Stomach smooth muscle (tissue), 2 donors: Measurements from ENCODE around the gene GNAT1.

Experiments
- H3K27ac ChIP-seq: one replicate; pipeline ENCODE4 v1.7.0; 2013; ENCODE audit warnings: mild to moderate bottlenecking, low read length, inconsistent platforms
- H3K27me3 ChIP-seq, 2 donors: one replicate each; pipeline ENCODE4 v1.7.0; 2013; ENCODE audit warnings: low read length in 2 of 2; ENCODE audit not compliant: insufficient read depth in 2 of 2, control insufficient read depth in 1 of 2
- H3K36me3 ChIP-seq, 2 donors: one replicate each; pipeline ENCODE4 v1.7.0; 2013; ENCODE audit warnings: low read length in 2 of 2; ENCODE audit not compliant: control insufficient read depth in 2 of 2, insufficient read depth in 2 of 2
- H3K4me1 ChIP-seq: one replicate; pipeline ENCODE4 v1.7.0; 2013; ENCODE audit warnings: low read length; ENCODE audit not compliant: control insufficient read depth, insufficient read depth
- H3K4me3 ChIP-seq, 2 donors: one replicate each; pipeline ENCODE4 v1.7.0; 2013; ENCODE audit warnings: low read length in 2 of 2
- H3K9ac ChIP-seq, 2 donors: one replicate each; pipeline ENCODE4 v1.7.0; 2013; ENCODE audit warnings: low read length in 2 of 2, mild to moderate bottlenecking in 1 of 2
- H3K9me3 ChIP-seq, 2 donors: one replicate each; pipeline ENCODE4 v1.7.0; 2013; ENCODE audit warnings: low read length in 2 of 2; ENCODE audit not compliant: control insufficient read depth in 2 of 2
- donor health status: healthy.
- donor health status: Pancreatic carcinoma.

GNAT1 gene

DNA sequence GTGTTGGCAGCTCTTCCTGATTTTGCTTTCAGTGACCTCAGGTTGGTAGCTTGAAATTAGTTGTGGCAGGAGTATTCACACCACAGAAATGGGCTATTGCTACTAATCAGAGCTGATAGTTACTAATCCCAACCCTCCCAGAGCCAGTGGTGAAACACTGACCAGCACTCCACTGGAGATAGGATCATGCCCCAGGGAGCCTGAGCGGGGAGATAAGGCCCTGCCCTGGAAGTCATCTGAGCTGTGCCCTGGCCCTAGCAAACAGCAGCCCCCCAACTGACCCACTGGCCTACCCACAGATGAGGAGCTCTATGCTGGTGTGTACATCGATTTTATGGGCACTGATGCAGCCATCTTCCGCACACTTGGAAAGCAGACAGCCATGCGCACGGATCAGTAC lies 9.4 kb upstream of the GNAT1 start:
- no peak overlapping the region for H3K27ac ChIP-seq
- peaks cover 6 to 8% of the 10 kb centered on the region in 2 donors for H3K36me3 ChIP-seq
- H3K9me3 ChIP-seq: no peaks in the 10 kb centered on the region
- H3K4me3 ChIP-seq: no peak overlapping the region
- no peaks in the 10 kb centered on the region for H3K27me3 ChIP-seq
- no peak overlapping the region for H3K9ac ChIP-seq
- no peaks in the 10 kb centered on the region for H3K4me1 ChIP-seq

DNA sequence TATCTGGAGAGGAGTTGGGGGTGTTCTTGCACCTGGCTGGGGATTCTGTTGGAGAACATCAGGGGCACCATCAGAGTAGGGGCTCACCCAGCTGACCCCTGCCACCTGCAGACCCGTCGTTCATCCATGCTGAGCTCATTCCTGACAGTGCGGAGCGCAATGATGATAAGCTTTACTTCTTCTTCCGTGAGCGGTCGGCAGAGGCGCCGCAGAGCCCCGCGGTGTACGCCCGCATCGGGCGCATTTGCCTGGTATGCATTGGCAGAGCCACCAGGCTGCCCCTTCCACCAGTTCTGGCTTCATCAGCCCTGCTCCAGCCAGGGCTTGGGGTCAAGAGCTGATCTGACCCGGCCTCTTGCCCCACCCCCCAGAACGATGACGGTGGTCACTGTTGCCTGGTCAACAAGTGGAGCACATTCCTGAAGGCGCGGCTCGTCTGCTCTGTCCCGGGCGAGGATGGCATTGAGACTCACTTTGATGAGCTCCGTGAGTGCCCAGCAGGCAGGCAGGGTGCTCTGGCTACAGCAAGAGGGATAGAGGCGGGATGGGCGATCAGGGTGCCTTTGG lies 8.8 kb upstream of the GNAT1 start:
- peaks cover 4 to 8% of the 10 kb centered on the region in 2 donors for H3K36me3 ChIP-seq
- no peak overlapping the region for H3K4me3 ChIP-seq
- H3K27me3 ChIP-seq: no peaks in the 10 kb centered on the region
- H3K9me3 ChIP-seq: no peaks in the 10 kb centered on the region
- H3K4me1 ChIP-seq: no peaks in the 10 kb centered on the region
- H3K9ac ChIP-seq: no peak overlapping the region
- no peak overlapping the region for H3K27ac ChIP-seq

DNA sequence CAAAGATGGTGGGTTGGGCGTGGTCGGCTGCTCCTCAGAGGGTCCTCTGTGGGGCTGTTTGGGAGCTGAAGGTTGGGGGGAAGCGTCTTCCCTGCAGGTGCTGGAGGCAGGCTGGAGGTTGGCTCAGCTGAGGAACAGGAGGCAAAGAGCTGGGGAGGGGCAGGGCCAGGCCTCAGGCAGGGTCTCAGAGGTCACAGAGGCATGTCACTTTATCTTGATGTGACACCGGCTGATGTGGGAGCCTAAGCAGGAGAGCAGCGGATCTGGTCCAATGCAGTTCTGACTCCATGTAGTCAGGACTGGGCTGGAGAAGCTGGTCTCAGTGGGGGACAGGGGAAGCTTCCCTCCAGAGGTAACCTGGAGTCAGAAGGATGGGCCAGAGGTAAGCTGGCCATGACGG lies 7.7 kb upstream of the GNAT1 start:
- Histone ChIP-seq H3K27ac (no peak overlapping the region), H3K9ac (no peak overlapping the region), H3K4me3 (no peak overlapping the region), H3K9me3 (no peaks in the 10 kb centered on the region), H3K27me3 (no peaks in the 10 kb centered on the region), H3K36me3 (peaks cover 4 to 8% of the 10 kb centered on the region in 2 donors), H3K4me1 (no peaks in the 10 kb centered on the region)

DNA sequence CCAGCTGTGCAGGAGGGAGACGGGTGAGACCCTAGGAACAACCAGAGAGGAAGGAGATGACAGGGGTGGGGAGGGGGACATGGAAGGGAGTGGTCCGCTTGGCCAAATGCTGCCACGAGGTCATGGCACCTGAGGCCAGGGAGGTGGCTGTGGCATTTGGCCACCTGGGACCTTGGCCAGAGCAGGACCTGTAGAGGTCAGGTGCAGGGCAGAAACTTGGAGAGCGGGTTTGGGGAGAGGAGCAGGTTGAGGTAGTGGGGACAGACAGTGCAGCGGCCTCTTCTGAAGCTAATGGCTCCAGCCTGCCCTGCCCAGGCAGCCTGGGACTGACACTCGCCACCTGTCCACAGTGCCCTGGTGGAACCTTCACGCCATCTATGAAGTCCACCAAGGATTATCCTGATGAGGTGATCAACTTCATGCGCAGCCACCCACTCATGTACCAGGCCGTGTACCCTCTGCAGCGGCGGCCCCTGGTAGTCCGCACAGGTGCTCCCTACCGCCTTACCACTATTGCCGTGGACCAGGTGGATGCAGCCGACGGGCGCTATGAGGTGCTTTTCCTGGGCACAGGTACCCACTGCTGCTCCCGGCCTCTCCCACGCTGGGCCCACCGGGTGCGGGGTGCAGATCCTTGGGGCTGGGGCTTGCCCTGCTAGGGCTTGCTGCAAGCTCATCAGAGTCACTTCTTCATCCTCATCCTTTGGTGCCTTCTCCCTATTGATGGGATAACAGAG lies 7.0 kb upstream of the GNAT1 start:
- Histone ChIP-seq H3K27me3 (no peaks in the 10 kb centered on the region), H3K9ac (no peak overlapping the region), H3K9me3 (no peaks in the 10 kb centered on the region), H3K4me1 (peaks cover 3% of the 10 kb centered on the region), H3K27ac (no peak overlapping the region), H3K36me3 (peaks cover 4 to 8% of the 10 kb centered on the region in 2 donors), H3K4me3 (no peak overlapping the region)

DNA sequence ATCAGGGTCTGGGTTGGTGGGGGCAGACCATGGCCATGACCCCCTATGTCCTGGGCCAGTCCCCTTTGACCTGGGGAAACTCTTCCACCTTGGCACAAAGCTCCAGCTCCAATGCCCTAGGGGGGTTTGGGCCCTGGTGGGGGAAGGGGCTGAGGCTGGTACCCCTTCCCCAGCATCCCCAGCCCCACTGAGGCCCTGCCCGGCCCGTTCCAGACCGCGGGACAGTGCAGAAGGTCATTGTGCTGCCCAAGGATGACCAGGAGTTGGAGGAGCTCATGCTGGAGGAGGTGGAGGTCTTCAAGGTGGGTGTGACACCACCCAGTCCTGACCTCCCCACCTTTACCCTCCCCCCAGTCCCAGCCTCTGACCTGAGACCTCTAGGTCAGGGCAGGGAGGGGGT lies 6.2 kb upstream of the GNAT1 start:
- H3K27me3 ChIP-seq: no peaks in the 10 kb centered on the region
- no peak overlapping the region for H3K4me3 ChIP-seq
- H3K27ac ChIP-seq: no peak overlapping the region
- no peaks in the 10 kb centered on the region for H3K9me3 ChIP-seq
- H3K9ac ChIP-seq: no peak overlapping the region
- H3K4me1 ChIP-seq: peaks cover 5% of the 10 kb centered on the region
- H3K36me3 ChIP-seq: peaks cover 4 to 8% of the 10 kb centered on the region in 2 donors

DNA sequence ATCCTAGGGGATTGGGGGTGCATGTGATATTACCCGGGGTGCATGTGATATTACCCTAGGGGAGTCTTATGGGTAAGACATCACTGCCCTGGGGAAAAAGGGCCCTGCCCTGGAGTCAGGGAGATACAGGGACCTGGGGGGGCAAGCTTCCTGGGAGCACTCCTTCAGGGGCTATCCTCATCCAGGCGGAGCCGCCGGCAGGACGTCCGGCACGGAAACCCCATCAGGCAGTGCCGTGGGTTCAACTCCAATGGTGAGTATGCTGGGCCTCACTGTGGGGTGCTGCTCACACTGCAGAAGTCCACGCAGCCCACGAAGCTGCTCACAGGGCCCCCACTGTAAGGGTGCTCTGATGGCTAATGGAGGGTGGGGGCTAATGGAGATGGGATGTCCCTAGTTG lies 5.3 kb upstream of the GNAT1 start:
- Histone ChIP-seq H3K9me3 (no peaks in the 10 kb centered on the region), H3K27me3 (no peaks in the 10 kb centered on the region), H3K27ac (no peak overlapping the region), H3K4me1 (peaks cover 5% of the 10 kb centered on the region), H3K36me3 (peaks cover 4 to 8% of the 10 kb centered on the region in 2 donors), H3K4me3 (no peak overlapping the region), H3K9ac (no peak overlapping the region)

DNA sequence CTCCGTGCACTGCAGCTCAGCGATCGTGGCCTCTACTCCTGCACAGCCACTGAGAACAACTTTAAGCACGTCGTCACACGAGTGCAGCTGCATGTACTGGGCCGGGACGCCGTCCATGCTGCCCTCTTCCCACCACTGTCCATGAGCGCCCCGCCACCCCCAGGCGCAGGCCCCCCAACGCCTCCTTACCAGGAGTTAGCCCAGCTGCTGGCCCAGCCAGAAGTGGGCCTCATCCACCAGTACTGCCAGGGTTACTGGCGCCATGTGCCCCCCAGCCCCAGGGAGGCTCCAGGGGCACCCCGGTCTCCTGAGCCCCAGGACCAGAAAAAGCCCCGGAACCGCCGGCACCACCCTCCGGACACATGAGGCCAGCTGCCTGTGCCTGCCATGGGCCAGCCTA lies 3.7 kb upstream of the GNAT1 start:
- peaks cover 2 to 5% of the 10 kb centered on the region in 2 donors for H3K27me3 ChIP-seq
- peaks cover under 1 to 3% of the 10 kb centered on the region in 2 donors for H3K36me3 ChIP-seq
- no peak overlapping the region for H3K27ac ChIP-seq
- no peak overlapping the region for H3K4me3 ChIP-seq
- H3K9me3 ChIP-seq: no peaks in the 10 kb centered on the region
- no peak overlapping the region for H3K9ac ChIP-seq
- H3K4me1 ChIP-seq: peaks cover 8% of the 10 kb centered on the region

DNA sequence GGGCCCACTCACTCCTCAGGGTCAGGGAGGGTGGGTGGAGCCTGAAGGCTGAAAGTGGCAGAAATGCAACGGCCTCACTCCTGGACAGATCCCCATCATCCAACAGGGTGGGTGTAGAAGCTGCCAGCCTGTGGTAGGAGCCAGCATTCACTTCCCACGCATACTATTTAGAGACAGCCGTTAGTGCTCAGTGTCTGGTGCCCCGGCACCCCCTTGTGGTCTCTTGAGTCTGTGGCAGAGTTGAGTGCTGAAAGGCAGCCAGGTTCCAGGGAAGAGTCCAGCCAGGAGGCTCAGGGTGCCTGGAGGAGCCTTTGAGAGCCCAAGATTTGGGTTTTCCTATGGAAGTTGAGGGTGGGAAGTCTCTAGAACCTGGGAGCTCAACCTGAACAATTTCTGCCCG lies 2.1 kb upstream of the GNAT1 start:
- peaks cover 21% of the 10 kb centered on the region for H3K4me1 ChIP-seq
- H3K9ac ChIP-seq: no peak overlapping the region

GRCh38 chr3:50189989-50190388 lies 1.4 kb upstream of the GNAT1 start:
- H3K4me1 ChIP-seq: peaks cover 26% of the 10 kb centered on the region
- no peak overlapping the region for H3K4me3 ChIP-seq
- no peak overlapping the region for H3K9ac ChIP-seq
- H3K27me3 ChIP-seq: peaks cover 20 to 22% of the 10 kb centered on the region in 2 donors
- H3K36me3 ChIP-seq: no peaks in the 10 kb centered on the region
- H3K27ac ChIP-seq: no peak overlapping the region
- no peaks in the 10 kb centered on the region for H3K9me3 ChIP-seq

More for the DNA sequence above, 2.1 kb upstream of the GNAT1 start:
- Histone ChIP-seq H3K36me3 (no peaks in the 10 kb centered on the region), H3K4me3 (no peak overlapping the region), H3K9me3 (no peaks in the 10 kb centered on the region), H3K27me3 (peaks cover 17 to 18% of the 10 kb centered on the region in 2 donors), H3K27ac (no peak overlapping the region)

- Histone ChIP-seq H3K4me1 (peaks cover 26% of the 10 kb centered on the region), H3K36me3 (no peaks in the 10 kb centered on the region), H3K9me3 (no peaks in the 10 kb centered on the region), H3K9ac (no peak overlapping the region), H3K27me3 (peaks cover 27 to 31% of the 10 kb centered on the region in 2 donors), H3K4me3 (no peak overlapping the region), H3K27ac (no peak overlapping the region)
Measured at GRCh38 chr3:50192124-50192523, 714 bp downstream of the GNAT1 start.

DNA sequence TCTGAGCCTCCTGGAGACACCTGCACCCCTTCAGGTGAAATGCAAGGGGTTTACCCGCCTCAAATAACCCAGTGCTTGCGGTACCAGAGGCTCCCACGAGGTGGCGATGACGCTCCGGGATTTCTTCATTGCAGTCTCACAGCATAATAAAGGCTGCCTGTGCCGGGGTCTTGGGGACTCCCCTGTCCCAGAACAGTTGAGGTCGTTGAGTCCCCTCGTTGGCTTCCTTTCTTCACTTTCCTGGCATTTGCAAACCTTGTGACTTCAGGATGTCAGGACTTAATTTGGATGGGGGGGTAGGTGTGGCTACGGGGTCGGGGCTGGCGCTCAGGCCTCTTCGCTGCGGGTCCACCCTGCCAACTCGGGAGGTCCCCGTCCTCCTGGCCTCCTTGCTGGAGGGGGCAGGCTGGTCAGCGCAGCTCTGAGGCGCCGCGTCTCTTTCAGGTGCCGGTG lies 1.3 kb downstream of the GNAT1 start:
- Histone ChIP-seq H3K9ac (no peak overlapping the region), H3K4me3 (no peak overlapping the region), H3K4me1 (peaks cover 26% of the 10 kb centered on the region), H3K27me3 (peaks cover 27 to 31% of the 10 kb centered on the region in 2 donors), H3K9me3 (no peaks in the 10 kb centered on the region), H3K36me3 (no peaks in the 10 kb centered on the region), H3K27ac (no peak overlapping the region)
